Endothelial cell of umbilical vein (primary cell): ENCODE data around the gene LRAT. TPM values are rescaled to one million over a fixed set of nuclear protein-coding genes. Genes with fewer than 3 reads are reported as not detected.

Experiments
- BruUV-seq: library from RNA; stranded (reverse); fragments of 400-500 nt; replicated peaks from 2 replicates; lab custom pipeline; 2021; lab: Mats Ljungman, UMichigan
- CTCF ChIA-PET: fragments of 300-600, 350-600 bp; sonication (Branson Sonifier 250); formaldehyde crosslinking; loops from one replicate; lab custom pipeline; 2021; ENCODE audit warnings: antibody characterized with exemption, inconsistent platforms; lab: Charles Lee
- POLR2A ChIA-PET: fragments of 300-600, 350-600 bp; sonication (Branson Sonifier 250); formaldehyde crosslinking; loops from one replicate; lab custom pipeline; 2021; ENCODE audit warnings: antibody characterized with exemption, inconsistent platforms; lab: Charles Lee
- DNase-seq: peaks from one replicate; pipeline ENCODE4 v3.0.0-alpha.2; 2011; ENCODE audit warnings: low read depth, low spot score
- FAIRE-seq: peaks from 2 replicates; lab custom pipeline; 2011; peaks lifted over from hg19 to GRCh38; lab: Jason Lieb, UNC
- H2AFZ ChIP-seq: 2 replicates; pipeline ENCODE4 v1.6.0; 2012; ENCODE audit warnings: low read depth, low read length, control low read depth, inconsistent platforms
- H3K27ac ChIP-seq: 2 replicates; pipeline ENCODE4 v1.5.1; 2011; ENCODE audit warnings: low read depth, mild to moderate bottlenecking, control low read depth, low read length, moderate library complexity; ENCODE audit not compliant: insufficient read depth
- H3K27me3 ChIP-seq, 2 experiments: 2 replicates each; pipeline versions ENCODE4 v1.6.0 to v1.6.1; 2011; ENCODE audit warnings: low read length in 2 of 2, mixed read lengths in 1 of 2; ENCODE audit not compliant: control insufficient read depth in 2 of 2, insufficient read depth in 2 of 2
- H3K36me3 ChIP-seq, 2 experiments: 2 replicates in 1 of 2; 3 replicates in 1 of 2; pipeline ENCODE4 v1.5.1; 2011; ENCODE audit warnings: low read length in 2 of 2, mild to moderate bottlenecking in 1 of 2, moderate library complexity in 1 of 2; ENCODE audit not compliant: control insufficient read depth in 2 of 2, insufficient read depth in 2 of 2; ENCODE audit errors: extremely low read depth in 1 of 2
- H3K4me1 ChIP-seq: 3 replicates; pipeline ENCODE4 v1.5.1; 2011; ENCODE audit warnings: mild to moderate bottlenecking, low read length; ENCODE audit not compliant: control insufficient read depth, insufficient read depth; ENCODE audit errors: extremely low read depth
- H3K4me2 ChIP-seq: 2 replicates; pipeline ENCODE4 v1.6.1; 2011; ENCODE audit warnings: low read length, control low read depth, mixed read lengths; ENCODE audit not compliant: insufficient read depth
- H3K4me3 ChIP-seq, 3 experiments: fragments of 200-600 bp in 1 of 3; sonication (generic), shearing (Covaris generic) in 1 of 3; replicated peaks in 1 of 3; 2 replicates each; pipeline ENCODE4 v1.5.1; 2011 to 2016; ENCODE audit warnings: control low read depth in 3 of 3, low read length in 3 of 3, mild to moderate bottlenecking in 2 of 3, inconsistent platforms in 1 of 3, low read depth in 1 of 3, moderate library complexity in 1 of 3; ENCODE audit not compliant: insufficient read depth in 1 of 3
- H3K79me2 ChIP-seq: 2 replicates; pipeline ENCODE4 v1.6.0; 2012; ENCODE audit warnings: low read length, inconsistent platforms; ENCODE audit not compliant: control insufficient read depth, insufficient read depth
- H3K9ac ChIP-seq: replicated peaks from 2 replicates; pipeline ENCODE3; 2011; ENCODE audit warnings: low read length, control low read depth; ENCODE audit not compliant: insufficient read depth; ENCODE audit errors: extremely low read depth
- H3K9me1 ChIP-seq: replicated peaks from 3 replicates; pipeline ENCODE4 v1.6.0; 2011; ENCODE audit warnings: mild to moderate bottlenecking, low read length; ENCODE audit not compliant: control insufficient read depth, insufficient read depth; ENCODE audit errors: extremely low read depth
- H3K9me3 ChIP-seq: replicated peaks from 2 replicates; pipeline ENCODE4 v1.5.1; 2012; ENCODE audit warnings: low read length, inconsistent platforms; ENCODE audit not compliant: control insufficient read depth, insufficient read depth
- H4K20me1 ChIP-seq: replicated peaks from 2 replicates; pipeline ENCODE3; 2011; ENCODE audit warnings: mild to moderate bottlenecking, low read length; ENCODE audit not compliant: control insufficient read depth, insufficient read depth; ENCODE audit errors: extremely low read depth
- EZH2 ChIP-seq: IDR thresholded peaks from 2 replicates; pipeline ENCODE4 v1.6.1; 2012; ENCODE audit warnings: borderline replicate concordance, low read depth, mild to moderate bottlenecking, moderate library complexity, low read length, inconsistent platforms; ENCODE audit not compliant: severe bottlenecking
- FOS ChIP-seq: IDR thresholded peaks from 2 replicates; pipeline ENCODE4 v1.6.1; 2011; ENCODE audit warnings: mild to moderate bottlenecking, low read length, moderate library complexity, borderline replicate concordance; ENCODE audit not compliant: insufficient read depth
- POLR2A ChIP-seq: IDR thresholded peaks from 2 replicates; pipeline ENCODE4 v1.6.1; 2012; ENCODE audit warnings: low read depth, mild to moderate bottlenecking, control low read depth, low read length
- dilution Hi-C: fragments of 300-500 bp; cut with MboI; formaldehyde crosslinking; loops from one replicate; pipeline ENCODE4 v1.15.0; 2019; ENCODE audit warnings: low sequenced_read_pairs; ENCODE audit not compliant: extremely low pct_ligation_motif_present
- intact Hi-C: fragments of 100-400 bp; cut with micrococcal nuclease; formaldehyde crosslinking; loops from one replicate; pipeline ENCODE4 v1.10.0; 2022
- polyA plus RNA-seq, 4 experiments: library from polyadenylated mRNA; depleted of rRNA in 3 of 4; stranded (reverse) in 3 of 4; unstranded in 1 of 4; fragments of >200 nt; gene quantifications; 2 replicates each; pipeline versions ENCODE4 v1.2.1 to v1.2.3, GENCODE V29; 2011 to 2012; ENCODE audit warnings: missing spikeins in 1 of 4
- total RNA-seq: library from RNA; stranded (reverse); gene quantifications from 2 replicates; pipeline ENCODE4 v1.2.3, GENCODE V29; 2021
- TF ChIP-seq, protein P1 (sequence below), 2 donors: IDR thresholded peaks; 1 replicate in 1 of 2; 2 replicates in 1 of 2; pipeline ENCODE4 v1.5.1; 2011; ENCODE audit warnings: low read length in 2 of 2, mild to moderate bottlenecking in 2 of 2, moderate library complexity in 2 of 2, control low read depth in 1 of 2, inconsistent platforms in 1 of 2, low read depth in 1 of 2; ENCODE audit not compliant: insufficient read depth in 1 of 2; ENCODE audit errors: extremely low read depth in 1 of 2

Gene LRAT
- total and polyA plus RNA-seq, 2 donors (not counting 3 experiments of a cell fraction or from before 2014, with no cell fraction given): not detected

DNA sequence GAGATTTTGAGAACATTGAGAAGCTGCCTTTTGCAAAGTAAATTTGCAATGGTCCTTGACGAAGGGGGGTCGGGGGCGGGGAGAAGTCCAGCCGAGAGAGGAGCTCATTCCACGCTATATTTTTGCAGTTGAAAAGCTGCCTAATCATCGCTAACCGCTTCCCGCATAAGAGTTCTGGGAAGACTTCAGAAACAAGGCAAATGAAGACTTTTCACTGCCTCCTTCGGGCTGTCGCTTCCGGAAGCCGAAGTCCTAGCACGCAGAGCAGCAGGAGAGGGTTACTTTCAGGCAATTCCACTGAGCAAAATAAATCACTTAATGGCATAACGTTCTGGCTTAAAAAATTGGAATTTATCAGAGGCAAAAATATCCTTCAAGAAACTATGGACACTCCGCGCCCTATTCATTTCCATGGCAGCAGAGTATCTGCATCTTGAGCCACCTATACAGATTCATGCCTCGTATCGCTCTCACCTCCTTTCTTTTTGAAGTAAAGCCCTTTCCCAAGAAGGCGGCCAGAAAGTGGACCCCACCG lies 2.6 kb upstream of the LRAT start:
- BruUV-seq: no TSS peak
- FAIRE-seq (no peak), DNase-seq (no peak)
- peaks cover 42 to 63% of the 10 kb centered on the region in 2 experiments for H3K27me3 ChIP-seq
- H3K4me2 ChIP-seq: no peak overlapping the region
- H3K9me1 ChIP-seq: no peaks in the 10 kb centered on the region
- H4K20me1 ChIP-seq: no peaks in the 10 kb centered on the region
- CTCF ChIA-PET: no interaction called here
- H2AFZ ChIP-seq: no peak overlapping the region
- no peaks in the 10 kb centered on the region for H3K79me2 ChIP-seq
- peaks cover 7% of the 10 kb centered on the region for H3K4me1 ChIP-seq
- no peak overlapping the region for H3K27ac ChIP-seq
- dilution Hi-C loops (no loop called here), intact Hi-C loops (no loop called here)
- no peaks in the 10 kb centered on the region for H3K36me3 ChIP-seq
- no peaks in the 10 kb centered on the region for H3K9me3 ChIP-seq
- H3K9ac ChIP-seq: no peak overlapping the region
- TF ChIP-seq FOS: no peak
- TF ChIP-seq EZH2: peak; percentile 63
- no peak for TF ChIP-seq POLR2A
- TF ChIP-seq, protein P1, sequence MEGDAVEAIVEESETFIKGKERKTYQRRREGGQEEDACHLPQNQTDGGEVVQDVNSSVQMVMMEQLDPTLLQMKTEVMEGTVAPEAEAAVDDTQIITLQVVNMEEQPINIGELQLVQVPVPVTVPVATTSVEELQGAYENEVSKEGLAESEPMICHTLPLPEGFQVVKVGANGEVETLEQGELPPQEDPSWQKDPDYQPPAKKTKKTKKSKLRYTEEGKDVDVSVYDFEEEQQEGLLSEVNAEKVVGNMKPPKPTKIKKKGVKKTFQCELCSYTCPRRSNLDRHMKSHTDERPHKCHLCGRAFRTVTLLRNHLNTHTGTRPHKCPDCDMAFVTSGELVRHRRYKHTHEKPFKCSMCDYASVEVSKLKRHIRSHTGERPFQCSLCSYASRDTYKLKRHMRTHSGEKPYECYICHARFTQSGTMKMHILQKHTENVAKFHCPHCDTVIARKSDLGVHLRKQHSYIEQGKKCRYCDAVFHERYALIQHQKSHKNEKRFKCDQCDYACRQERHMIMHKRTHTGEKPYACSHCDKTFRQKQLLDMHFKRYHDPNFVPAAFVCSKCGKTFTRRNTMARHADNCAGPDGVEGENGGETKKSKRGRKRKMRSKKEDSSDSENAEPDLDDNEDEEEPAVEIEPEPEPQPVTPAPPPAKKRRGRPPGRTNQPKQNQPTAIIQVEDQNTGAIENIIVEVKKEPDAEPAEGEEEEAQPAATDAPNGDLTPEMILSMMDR (IDR thresholded peaks at IDR 0.05; ENCODE audit: extremely low read depth in 1 of 2, insufficient read depth in 1 of 2, low read depth in 1 of 2, low read length in 2 of 2): no peak
- POLR2A ChIA-PET: no interaction called here
- no peak overlapping the region for H3K4me3 ChIP-seq
